ENCODE results near the gene CAB39.

- no peak for TF ChIP-seq CTCF (IDR thresholded peaks at IDR 0.05)
- TF ChIP-seq POLR2AphosphoS5 (IDR thresholded peaks at IDR 0.05; ENCODE audit: low read depth, low read length): no peak
- no peak for TF ChIP-seq TCF7L2 (IDR thresholded peaks at IDR 0.05; ENCODE audit: low read depth, low read length)
- TF ChIP-seq REST (IDR thresholded peaks at IDR 0.05; ENCODE audit: insufficient read depth in 1 of 2, low read depth in 2 of 2, low read length in 1 of 2): no peak
- no peak for TF ChIP-seq SIN3A (IDR thresholded peaks at IDR 0.05; ENCODE audit: borderline replicate concordance, insufficient read depth, low read depth, low read length)
These were observed 155.7 kb downstream of the CAB39 start for GRCh38 chr2:230868161-230868946.
